Activated CD8-positive, alpha-beta memory T cell treated with anti-CD3 and anti-CD28 coated beads for 24 hours (primary cell): Measurements from ENCODE around the gene CLEC4D.
A peak's percentile ranks its signal among the peaks of the same experiment; 100 is the strongest.
"Not testable (repeated sequence)": the region's sequence is repeated elsewhere in the genome, so short reads cannot be mapped to it uniquely, and the experiment has no call there.

ENCODE experiments used
- DNase-seq: peaks from one replicate; pipeline ENCODE4 v3.0.0-alpha.2; 2020

The CLEC4D gene

GRCh38 chr12:8537820-8538219 lies 24.5 kb downstream of the CLEC4D start:
- not testable (repeated sequence) for DNase-seq

- not testable (repeated sequence) for DNase-seq
Measured at GRCh38 chr12:8540831-8541230, 27.5 kb downstream of the CLEC4D start, which contains the start of gene CLEC4E. TSS of gene CLEC4E (minus strand) at chr12:8540905. CDS start at chr12:8540797, 108 bp downstream.

- DNase-seq: no peak
Measured at GRCh38 chr12:8541562-8541961, 28.3 kb downstream of the CLEC4D start.

GRCh38 chr12:8544295-8544694 lies 31.0 kb downstream of the CLEC4D start:
- DNase-seq: peak; percentile 82

- no peak for DNase-seq
Measured at GRCh38 chr12:8546591-8546990, 33.3 kb downstream of the CLEC4D start.

- no peak for DNase-seq
Measured at GRCh38 chr12:8547645-8548044, 34.3 kb downstream of the CLEC4D start.

GRCh38 chr12:8548192-8548591 lies 34.9 kb downstream of the CLEC4D start:
- DNase-seq: no peak

GRCh38 chr12:8549381-8549780 lies 36.1 kb downstream of the CLEC4D start:
- no peak for DNase-seq

GRCh38 chr12:8553088-8553627 lies 39.9 kb downstream of the CLEC4D start:
- no peak for DNase-seq

GRCh38 chr12:8554451-8555195 lies 41.3 kb downstream of the CLEC4D start:
- no peak for DNase-seq

GRCh38 chr12:8556531-8557097 lies 43.3 kb downstream of the CLEC4D start:
- DNase-seq: no peak

- no peak for DNase-seq
Measured at GRCh38 chr12:8559676-8560075, 46.4 kb downstream of the CLEC4D start.

- DNase-seq: no peak
Measured at GRCh38 chr12:8561011-8561410, 47.7 kb downstream of the CLEC4D start.

- no peak for DNase-seq
Measured at GRCh38 chr12:8562310-8562709, 49.0 kb downstream of the CLEC4D start.

- no peak for DNase-seq
Measured at GRCh38 chr12:8563356-8563755, 50.1 kb downstream of the CLEC4D start.

GRCh38 chr12:8564656-8565055 lies 51.4 kb downstream of the CLEC4D start:
- DNase-seq: no peak

GRCh38 chr12:8566052-8566451 lies 52.7 kb downstream of the CLEC4D start:
- DNase-seq: not testable (repeated sequence)

- no peak for DNase-seq
Measured at GRCh38 chr12:8566525-8566924, 53.2 kb downstream of the CLEC4D start.
